ENCODE data around the gene USP37. TPM values are rescaled to one million over a fixed set of nuclear protein-coding genes. Genes with fewer than 3 reads are reported as not detected.

The USP37 gene
- total RNA-seq, 1 donor from 2014 or later: 12.7 TPM

- Mint-ChIP-seq H3K27ac (ENCODE audit: unreplicated experiment) (no peak overlapping the region), H3K27me3 (ENCODE audit: unreplicated experiment) (peaks cover 2% of the 10 kb centered on the region), H3K4me3 (ENCODE audit: unreplicated experiment) (no peak overlapping the region), H3K9me3 (ENCODE audit: unreplicated experiment) (no peaks in the 10 kb centered on the region), H3K36me3 (ENCODE audit: unreplicated experiment) (peaks cover 5% of the 10 kb centered on the region), H3K4me1 (ENCODE audit: low read depth, unreplicated experiment) (no peaks in the 10 kb centered on the region)
- DNase-seq: no peak
- TF ChIP-seq, protein P1, sequence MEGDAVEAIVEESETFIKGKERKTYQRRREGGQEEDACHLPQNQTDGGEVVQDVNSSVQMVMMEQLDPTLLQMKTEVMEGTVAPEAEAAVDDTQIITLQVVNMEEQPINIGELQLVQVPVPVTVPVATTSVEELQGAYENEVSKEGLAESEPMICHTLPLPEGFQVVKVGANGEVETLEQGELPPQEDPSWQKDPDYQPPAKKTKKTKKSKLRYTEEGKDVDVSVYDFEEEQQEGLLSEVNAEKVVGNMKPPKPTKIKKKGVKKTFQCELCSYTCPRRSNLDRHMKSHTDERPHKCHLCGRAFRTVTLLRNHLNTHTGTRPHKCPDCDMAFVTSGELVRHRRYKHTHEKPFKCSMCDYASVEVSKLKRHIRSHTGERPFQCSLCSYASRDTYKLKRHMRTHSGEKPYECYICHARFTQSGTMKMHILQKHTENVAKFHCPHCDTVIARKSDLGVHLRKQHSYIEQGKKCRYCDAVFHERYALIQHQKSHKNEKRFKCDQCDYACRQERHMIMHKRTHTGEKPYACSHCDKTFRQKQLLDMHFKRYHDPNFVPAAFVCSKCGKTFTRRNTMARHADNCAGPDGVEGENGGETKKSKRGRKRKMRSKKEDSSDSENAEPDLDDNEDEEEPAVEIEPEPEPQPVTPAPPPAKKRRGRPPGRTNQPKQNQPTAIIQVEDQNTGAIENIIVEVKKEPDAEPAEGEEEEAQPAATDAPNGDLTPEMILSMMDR (IDR thresholded peaks at IDR 0.05; ENCODE audit: partially characterized antibody, unreplicated experiment): no peak
Measured at GRCh38 chr2:218431878-218432277, 136.3 kb downstream of the USP37 start.

- no peaks in the 10 kb centered on the region for H3K9me3 Mint-ChIP-seq (ENCODE audit: unreplicated experiment)
- DNase-seq: no peak
- no peak overlapping the region for H3K4me3 Mint-ChIP-seq (ENCODE audit: unreplicated experiment)
- no peak overlapping the region for H3K27ac Mint-ChIP-seq (ENCODE audit: unreplicated experiment)
- peaks cover 2% of the 10 kb centered on the region for H3K27me3 Mint-ChIP-seq (ENCODE audit: unreplicated experiment)
- TF ChIP-seq, protein P1 (IDR thresholded peaks at IDR 0.05; ENCODE audit: partially characterized antibody, unreplicated experiment): no peak
- peaks cover 5% of the 10 kb centered on the region for H3K36me3 Mint-ChIP-seq (ENCODE audit: unreplicated experiment)
- no peaks in the 10 kb centered on the region for H3K4me1 Mint-ChIP-seq (ENCODE audit: low read depth, unreplicated experiment)
Measured at GRCh38 chr2:218430721-218431120, 137.4 kb downstream of the USP37 start.

DNA sequence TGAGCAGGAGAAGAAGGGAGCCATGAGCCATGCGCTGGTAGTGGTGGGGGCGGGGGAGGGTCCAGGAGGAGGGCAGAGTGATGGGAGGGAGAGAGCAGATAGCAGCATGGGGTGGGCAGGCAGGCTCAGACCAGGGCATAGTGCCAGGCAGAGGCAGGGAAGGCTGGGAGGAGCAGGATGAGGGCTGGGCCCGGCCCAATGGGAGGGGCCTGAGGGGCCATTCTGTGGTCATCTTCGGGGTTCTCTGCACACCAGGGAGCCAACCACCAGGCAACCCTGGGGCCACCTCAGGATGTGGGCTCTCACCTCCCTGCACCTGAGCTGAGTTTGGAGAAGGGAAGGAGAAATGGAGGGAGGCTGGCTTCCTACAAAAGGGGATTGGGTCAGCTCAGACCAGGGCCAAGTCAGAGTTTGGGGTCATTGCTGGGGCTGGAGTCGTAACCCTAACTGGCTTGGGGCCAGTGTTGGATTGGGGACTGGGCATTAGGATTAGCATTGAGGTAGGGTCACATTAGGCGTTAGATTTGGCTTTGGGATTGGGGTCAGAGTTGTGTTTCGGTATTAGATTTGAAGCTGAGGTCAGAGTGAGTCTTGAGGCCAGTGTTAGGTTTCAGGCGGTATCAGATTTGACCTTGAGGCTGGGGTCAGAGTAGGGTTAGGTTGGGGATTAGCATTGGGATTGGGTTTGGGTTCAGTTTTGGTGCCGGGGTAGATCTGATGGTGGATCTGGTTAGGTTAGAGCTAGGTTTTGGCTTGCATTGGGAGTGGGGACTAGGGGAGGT, 138.0 kb downstream of the USP37 start:
- TF ChIP-seq, protein P1 (IDR thresholded peaks at IDR 0.05; ENCODE audit: partially characterized antibody, unreplicated experiment): no peak
- H3K4me1 Mint-ChIP-seq (ENCODE audit: low read depth, unreplicated experiment): no peaks in the 10 kb centered on the region
- H3K9me3 Mint-ChIP-seq (ENCODE audit: unreplicated experiment): no peaks in the 10 kb centered on the region
- no peak overlapping the region for H3K27ac Mint-ChIP-seq (ENCODE audit: unreplicated experiment)
- H3K27me3 Mint-ChIP-seq (ENCODE audit: unreplicated experiment): peaks cover 2% of the 10 kb centered on the region
- no peak overlapping the region for H3K4me3 Mint-ChIP-seq (ENCODE audit: unreplicated experiment)
- H3K36me3 Mint-ChIP-seq (ENCODE audit: unreplicated experiment): peaks cover 5% of the 10 kb centered on the region
- DNase-seq: no peak

- H3K27ac Mint-ChIP-seq (ENCODE audit: unreplicated experiment): no peak overlapping the region
- peaks cover 4% of the 10 kb centered on the region for H3K27me3 Mint-ChIP-seq (ENCODE audit: unreplicated experiment)
- no peaks in the 10 kb centered on the region for H3K4me1 Mint-ChIP-seq (ENCODE audit: low read depth, unreplicated experiment)
- peaks cover 5% of the 10 kb centered on the region for H3K36me3 Mint-ChIP-seq (ENCODE audit: unreplicated experiment)
- H3K4me3 Mint-ChIP-seq (ENCODE audit: unreplicated experiment): no peak overlapping the region
- peak; percentile 6 for DNase-seq
- TF ChIP-seq, protein P1 (IDR thresholded peaks at IDR 0.05; ENCODE audit: partially characterized antibody, unreplicated experiment): no peak
- no peaks in the 10 kb centered on the region for H3K9me3 Mint-ChIP-seq (ENCODE audit: unreplicated experiment)
Measured at GRCh38 chr2:218428846-218429558, 139.1 kb downstream of the USP37 start.

DNA sequence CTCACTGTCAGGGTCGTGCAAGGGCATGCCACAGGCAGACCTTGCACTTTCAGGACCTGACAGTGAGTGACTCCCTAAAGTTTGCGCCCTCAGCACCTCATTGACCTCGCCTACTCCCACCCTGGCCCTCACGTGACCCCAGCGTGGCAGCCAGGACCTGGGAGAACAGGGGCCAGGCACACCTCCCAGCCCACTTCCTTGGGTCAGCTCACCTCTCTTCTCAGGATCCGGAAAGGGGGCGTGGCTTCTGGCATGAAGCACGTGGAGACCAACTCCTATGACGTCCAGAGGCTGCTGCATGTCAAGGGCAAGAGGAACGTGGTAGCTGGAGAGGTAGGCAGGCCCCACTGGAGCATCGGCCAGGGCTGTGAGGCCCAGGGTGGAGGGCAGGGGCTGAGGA, 140.4 kb downstream of the USP37 start:
- Mint-ChIP-seq H3K36me3 (ENCODE audit: unreplicated experiment) (peaks cover 5% of the 10 kb centered on the region), H3K4me1 (ENCODE audit: low read depth, unreplicated experiment) (no peaks in the 10 kb centered on the region), H3K4me3 (ENCODE audit: unreplicated experiment) (no peak overlapping the region), H3K9me3 (ENCODE audit: unreplicated experiment) (no peaks in the 10 kb centered on the region), H3K27ac (ENCODE audit: unreplicated experiment) (no peak overlapping the region), H3K27me3 (ENCODE audit: unreplicated experiment) (peaks cover 4% of the 10 kb centered on the region)
- no peak for DNase-seq
- TF ChIP-seq, protein P1 (IDR thresholded peaks at IDR 0.05; ENCODE audit: partially characterized antibody, unreplicated experiment): no peak
